HS-5 (cell line): ENCODE data around the gene IPO11.
"Not testable (repeated sequence)": the region's sequence is repeated elsewhere in the genome, so short reads cannot be mapped to it uniquely, and the experiment has no call there.

Experiments
- DNase-seq: peaks from one replicate; pipeline ENCODE4 v3.0.0-alpha.2; 2012; ENCODE audit warnings: low read depth

IPO11 gene

DNA sequence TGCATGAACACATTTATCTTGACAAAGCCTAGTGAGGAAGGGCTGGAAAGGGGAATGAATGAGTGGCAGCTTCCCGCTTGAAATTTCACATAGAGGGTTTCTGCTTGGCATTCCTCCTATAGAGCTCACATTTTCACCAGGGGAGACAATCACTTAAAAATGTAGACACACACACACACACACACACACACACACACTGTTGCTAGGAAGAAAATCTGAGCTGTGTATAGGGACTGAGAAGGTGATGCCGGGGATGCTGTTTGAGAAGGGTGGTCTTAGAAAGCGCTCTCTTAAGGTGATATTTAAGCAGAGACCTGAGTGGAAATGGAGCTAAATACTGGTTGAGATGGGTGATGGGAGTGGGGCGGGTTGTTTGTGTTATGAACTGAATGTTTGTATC, 236.5 kb downstream of the IPO11 start:
- DNase-seq, result no peak

DNA sequence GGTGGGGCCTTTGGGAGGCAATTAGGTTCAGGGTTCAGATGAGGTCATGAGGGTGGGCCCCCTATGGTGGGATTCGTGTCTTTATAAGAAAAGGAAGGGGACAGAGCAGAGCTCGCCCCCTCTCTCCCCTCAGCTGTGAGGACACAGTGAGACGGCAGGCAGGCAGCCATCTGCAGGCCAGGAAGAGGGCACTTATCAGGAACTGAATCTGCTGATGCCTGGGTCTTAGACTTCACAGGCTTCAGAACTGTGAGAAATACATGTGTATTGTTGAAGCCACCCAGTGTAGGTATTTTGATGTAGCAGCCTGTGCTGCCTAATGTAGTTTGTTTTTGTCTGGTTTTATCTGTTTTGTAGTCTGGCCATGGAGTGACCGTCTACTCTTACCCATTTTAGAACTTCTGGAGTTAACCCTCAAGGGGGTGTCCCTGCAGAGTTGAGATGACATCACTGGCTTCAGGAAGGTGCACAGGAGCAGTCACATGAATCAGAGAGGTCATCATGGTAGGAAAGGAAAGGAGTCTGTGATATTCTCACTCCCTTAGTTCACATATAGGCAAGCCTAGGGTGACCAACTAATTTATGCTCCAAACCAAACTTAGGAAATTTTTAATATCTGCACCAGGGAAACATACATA, 237.0 kb downstream of the IPO11 start:
- DNase-seq, result no peak

DNA sequence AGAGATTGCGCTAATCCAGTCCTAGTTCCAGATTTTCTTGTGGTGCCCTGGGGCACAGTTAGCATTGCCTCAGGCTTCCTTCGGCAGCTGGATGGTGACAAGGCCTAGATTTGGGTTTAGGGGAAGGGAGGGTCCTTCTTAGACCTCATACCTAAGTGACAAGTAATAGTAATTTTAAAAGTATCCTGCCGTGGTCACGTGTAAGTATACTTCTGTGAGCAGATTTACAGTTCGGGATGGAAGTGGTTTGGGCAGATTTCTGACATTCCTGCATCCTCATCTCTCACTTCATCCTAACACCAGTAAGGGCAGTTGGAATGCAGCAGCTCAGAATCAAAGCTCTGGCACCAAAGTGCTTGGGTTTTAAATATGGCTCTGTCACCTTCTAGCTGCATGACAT, 237.6 kb downstream of the IPO11 start:
- DNase-seq, result no peak

DNA sequence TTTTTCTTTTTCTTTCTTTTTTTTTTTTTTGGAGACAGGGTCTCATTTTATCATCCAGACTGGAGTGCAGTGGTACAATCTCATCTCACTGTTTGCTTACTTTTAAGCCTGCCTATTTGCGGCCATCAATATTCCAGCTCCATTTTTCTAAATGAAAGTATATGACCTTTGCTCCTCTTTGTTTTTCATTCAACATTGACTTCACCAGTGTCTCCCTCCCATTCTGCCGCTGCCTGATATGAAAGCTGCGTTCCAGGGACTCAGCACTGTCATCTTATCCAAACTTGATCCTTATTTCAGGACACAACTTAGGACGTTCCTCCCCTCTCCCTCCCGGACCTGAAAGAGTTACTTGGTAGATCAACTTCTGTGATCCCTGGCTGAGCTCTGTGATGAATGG, 239.7 kb downstream of the IPO11 start:
- DNase-seq, result no peak

DNA sequence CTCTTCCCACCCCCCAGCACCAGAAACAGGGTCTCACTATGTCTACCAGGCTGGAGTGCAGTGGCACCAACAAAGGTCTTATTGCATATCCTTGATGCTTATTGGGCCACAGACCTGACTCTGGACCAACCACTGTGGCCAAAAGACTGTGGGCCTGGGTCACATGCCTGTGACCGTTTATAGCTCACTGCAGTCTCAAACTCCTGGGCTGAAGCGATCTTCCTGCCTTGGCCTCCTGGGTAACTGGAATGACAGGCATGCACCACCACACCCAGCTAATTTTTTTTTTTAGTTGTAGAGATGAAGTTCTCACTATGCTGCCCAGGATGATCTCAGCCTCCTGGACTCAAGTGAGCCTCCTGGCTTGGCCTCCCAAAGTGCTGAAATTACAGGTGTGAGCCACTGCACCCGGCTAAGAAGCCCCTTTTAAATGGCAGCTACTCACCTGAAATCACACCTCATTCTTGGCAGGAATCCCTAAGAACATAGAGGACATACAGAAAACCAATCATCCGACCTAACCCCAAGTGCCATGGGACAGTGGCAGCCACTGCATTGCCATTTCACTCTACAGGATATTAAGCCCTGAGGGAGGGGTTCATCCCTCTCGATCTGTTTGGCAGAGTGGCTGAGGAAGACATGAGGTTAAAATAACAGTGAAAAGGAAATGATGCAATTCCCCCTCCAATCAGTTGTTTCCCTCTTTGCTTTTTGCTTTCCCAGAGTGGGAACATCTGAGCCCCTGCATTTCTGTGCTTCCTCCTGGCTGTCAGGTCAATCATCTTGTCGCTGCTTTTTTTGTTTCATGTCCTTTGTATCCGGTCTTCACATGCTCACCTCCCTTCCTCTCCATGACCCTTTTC, 240.7 kb downstream of the IPO11 start:
- DNase-seq, result no peak

DNA sequence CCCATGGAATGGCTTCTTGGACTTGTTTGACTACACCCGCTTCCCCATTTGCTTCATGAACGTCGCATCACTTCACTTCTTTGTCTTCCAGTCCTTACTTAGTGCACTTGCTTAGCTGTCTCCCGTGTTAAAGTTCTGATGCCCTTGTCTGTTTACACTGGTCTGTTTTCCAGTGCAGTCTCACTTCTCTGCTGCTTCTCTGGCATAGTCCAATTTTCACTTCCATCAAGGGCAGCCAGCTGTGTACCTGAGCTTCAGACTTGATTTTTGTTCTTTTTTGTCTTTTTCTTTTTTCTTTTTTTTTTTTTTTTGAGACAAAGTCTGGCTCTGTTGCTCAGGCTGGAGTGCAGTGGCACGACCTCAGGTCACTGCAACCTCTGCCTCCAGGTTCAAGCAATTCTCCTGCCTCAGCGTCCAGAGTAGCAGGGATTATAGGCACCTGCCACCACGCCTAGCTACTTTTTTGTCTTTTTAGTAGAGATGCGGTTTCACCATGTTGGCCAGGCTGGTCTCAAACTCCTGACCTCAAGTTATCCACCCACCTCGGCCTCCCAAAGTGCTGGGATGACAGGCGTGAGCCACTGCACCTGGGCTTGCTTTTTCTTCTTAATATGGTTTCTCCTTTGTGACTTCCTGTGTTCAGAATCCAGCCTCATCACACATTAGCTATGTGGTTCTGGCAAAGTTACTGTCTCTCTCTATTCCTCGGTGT, 241.5 kb downstream of the IPO11 start:
- no peak for DNase-seq

DNA sequence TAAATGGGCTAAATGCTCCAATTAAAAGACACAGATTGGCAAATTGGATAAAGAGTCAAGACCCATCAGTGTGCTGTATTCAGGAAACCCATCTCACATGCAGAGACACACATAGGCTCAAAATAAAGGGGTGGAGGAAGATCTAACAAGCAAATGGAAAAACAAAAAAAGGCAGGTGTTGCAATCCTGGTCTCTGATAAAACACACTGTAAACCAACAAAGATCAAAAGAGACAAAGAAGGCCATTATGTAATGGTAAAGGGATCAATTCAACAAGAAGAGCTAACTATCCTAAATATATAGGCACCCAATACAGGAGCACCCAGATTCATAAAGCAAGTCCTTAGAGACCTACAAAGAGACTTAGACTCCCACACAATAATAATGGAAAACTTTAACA, 245.2 kb downstream of the IPO11 start:
- not testable (repeated sequence) for DNase-seq

DNA sequence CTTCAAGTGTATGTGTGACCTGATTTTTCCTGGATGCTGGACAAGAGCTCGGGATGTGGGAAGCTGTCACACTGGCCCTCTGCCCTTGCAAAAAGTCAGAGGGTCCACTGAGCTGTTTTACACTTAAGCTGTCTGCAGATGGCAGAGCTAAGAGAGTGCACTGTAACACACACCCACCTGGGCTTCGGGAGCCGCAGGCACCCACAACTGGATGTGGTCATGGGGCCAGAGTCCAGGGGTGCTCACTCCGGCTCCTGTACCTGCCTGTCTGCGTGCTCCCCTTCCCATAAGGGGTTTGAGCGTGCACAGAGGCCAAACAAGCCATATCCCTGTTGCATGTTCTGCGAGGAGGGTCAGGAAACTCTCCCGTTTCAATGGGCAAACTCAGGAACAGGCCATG, 248.6 kb downstream of the IPO11 start:
- no peak for DNase-seq

DNA sequence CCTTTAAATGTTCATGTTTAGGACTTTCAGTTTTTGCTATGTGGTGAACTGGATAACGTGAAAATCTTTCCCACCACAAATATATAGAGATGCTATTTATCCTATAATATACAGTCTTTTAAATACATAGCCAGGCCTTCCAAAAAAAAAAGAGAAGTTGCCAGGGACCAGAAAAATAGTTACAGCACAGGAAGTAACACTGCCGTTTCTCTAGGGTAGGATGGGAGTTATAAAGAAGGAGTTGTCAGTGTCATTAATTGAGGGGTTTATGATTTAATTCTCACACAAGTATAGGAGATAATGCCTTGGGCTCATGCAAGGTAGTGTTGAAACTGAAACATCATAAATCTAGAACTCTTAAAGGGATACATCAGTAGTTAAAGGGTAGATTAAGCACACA, 250.0 kb downstream of the IPO11 start:
- no peak for DNase-seq

DNA sequence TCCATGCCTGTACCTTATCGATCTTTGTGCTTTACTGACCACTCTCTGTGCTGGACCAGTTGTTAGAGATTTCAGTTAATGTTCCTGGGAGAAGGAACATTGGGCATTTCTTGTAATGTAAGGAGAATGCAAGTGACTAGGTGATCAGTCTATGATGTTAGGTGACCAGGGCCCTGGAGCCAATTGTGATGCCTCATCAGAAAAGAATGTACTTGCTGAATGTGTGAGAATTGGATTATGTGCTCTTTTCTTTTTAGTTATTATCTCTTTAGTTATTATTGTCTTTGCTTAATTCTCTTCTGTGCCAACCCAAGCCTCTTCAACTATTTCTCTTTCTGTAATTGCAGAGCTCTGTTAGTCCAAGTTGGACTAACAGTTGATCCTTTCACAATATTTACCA, 258.9 kb downstream of the IPO11 start:
- DNase-seq, result no peak

DNA sequence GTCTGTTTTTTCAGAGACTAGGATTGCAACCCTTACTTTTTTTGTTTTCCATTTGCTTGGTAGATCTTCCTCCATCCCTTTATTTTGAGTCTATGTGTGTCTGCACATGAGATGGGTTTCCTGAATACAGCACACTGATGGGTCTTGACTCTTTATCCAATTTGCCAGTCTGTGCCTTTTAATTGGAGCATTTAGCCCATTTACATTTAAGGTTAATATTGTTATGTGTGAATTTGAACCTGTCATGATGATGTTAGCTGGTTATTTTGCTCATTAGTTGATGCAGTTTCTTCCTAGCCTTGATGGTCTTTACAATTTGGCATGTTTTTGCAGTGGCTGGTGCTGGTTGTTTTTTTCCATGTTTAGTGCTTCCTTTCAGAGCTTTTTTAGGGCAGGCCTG, 264.0 kb downstream of the IPO11 start:
- DNase-seq, result not testable (repeated sequence)
